GM19035 (cell line): Measurements from ENCODE around the gene MROH7.
"Not testable (repeated sequence)": the region's sequence is repeated elsewhere in the genome, so short reads cannot be mapped to it uniquely, and the experiment has no call there.

ENCODE experiments used
- ATAC-seq: cut with Tn5 transposase; IDR thresholded peaks from one replicate; pipeline ENCODE4 v1.9.1; 2021; ENCODE audit not compliant: unreplicated experiment

MROH7 gene

GRCh38 chr1:54609301-54609921 is 32.2 kb upstream of the MROH7 start:
- ATAC-seq: no peak

- no peak for ATAC-seq
Observed at GRCh38 chr1:54610048-54610447, 31.5 kb upstream of the MROH7 start.

GRCh38 chr1:54610601-54611580 is 30.7 kb upstream of the MROH7 start:
- ATAC-seq: no peak

DNA sequence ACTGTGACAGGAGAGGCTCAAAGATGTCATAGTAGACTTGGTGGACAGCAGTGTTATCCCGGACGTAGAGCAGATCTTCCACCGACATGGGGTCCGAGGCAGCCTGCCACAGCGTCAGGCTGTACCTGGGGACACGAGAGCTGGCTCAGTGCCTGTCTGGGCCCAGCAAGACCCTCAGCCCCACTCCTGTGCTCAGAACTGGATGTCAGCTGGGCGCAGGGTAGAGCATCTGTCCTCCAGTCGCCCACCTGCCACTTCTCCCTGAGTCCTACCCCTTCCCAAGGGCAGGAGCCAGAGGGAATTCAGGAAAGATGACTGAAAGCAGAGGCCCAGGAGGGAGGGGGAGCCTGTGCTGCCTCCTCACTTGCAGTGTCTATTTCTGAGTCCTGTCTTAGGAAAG is 30.0 kb upstream of the MROH7 start:
- no peak for ATAC-seq

DNA sequence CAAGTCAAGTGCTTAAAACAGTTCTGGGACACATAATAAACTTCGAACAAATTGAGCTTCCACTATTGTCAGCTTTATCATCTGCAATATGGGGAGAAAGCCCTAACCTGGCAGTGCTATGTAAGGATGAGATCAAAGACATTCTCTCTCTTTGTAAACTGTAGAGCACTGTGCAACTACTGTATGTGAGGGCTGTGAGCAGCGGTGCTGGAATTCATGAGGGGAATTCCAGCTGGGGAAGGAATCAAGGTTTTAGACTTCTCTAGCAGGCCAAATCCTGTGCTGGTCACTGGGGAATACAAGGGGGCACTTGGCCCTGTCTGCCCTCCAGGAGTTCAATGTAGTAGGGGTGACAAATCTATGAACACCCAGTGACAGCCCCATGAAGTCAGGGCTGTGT is 27.6 kb upstream of the MROH7 start:
- no peak for ATAC-seq

GRCh38 chr1:54614563-54614962 is 27.0 kb upstream of the MROH7 start:
- ATAC-seq: no peak

DNA sequence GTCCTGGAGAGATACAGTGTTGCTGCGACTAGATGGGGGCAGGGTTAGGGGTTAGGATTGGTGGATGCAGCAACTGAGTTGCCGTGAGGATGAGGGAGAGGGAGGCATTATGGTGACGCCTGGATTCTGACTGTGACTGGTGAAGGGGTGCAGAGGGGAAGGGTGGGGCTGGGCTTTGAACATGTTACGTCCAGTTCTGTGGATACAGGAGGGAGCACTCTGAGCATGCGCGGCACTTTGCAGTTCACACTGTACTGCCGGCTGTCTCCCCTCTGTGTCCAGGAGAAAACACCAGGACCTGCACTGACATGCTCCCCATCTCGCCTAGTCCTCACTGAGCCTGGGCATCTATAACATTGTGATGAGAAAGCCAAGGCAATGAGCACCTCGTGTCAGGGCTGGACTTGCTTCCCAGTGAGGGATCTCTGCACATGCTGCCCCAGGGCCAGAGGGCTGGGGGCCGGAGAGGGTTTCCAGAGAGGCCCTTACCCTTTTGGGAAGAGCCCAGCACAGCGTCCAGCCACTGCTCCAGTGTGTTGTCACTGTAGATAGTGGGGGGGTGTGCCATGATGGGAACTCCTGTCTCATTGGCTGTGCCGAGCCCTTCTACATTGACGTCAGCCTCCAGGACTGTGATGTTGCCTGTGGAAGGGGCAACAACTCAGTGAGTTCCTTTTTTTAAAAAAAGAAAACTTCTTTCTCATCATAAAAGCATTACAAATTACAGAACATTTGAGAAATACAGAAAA is 25.9 kb upstream of the MROH7 start:
- ATAC-seq: no peak

- no peak for ATAC-seq
Observed at GRCh38 chr1:54619749-54620148, 21.8 kb upstream of the MROH7 start.

DNA sequence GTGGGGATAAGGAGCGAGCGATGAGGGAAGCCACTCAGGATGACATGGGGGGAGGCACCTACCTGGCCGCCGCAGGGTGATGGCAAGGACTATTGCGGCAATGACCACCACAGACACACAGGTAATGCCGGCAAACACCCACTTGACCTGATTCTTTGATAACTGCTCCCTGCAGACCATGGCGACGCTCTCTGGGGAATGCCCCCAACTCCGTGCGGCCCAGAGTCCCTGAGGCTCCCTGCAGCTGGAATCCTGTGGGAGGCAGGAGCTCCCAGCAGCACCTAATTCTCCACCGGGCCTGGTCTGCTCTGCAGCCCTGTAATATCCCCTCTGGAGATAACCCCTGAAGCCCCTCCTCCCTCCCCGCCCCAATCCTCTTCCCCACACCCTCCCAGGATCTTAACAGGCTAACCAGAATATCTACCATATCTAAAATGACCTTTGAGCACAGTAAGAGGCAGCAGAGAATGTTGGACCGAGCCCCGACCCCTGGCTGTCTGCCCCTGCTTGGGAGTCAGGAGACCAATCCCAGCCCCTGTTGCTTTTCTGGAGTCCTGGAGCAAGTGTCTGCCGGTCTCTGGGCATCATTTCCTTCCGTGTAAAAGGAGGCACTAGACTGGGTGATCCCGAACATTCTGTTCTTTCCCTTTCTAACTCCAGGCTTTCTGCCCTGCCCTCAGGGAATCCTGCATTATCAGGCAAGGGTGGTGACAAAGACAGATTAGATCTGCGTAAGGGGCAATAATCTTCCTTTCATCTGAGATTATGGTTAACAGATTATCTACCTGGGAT is 18.2 kb upstream of the MROH7 start, which contains the start of gene FAM151A:
FAM151A (minus strand) TSS at position 310 of the 792 bp plus-strand sequence; CDS start at position 180, 130 bp downstream.
- ATAC-seq: no peak

GRCh38 chr1:54624466-54625464 is 16.8 kb upstream of the MROH7 start:
- no peak for ATAC-seq

GRCh38 chr1:54627196-54627595 is 14.4 kb upstream of the MROH7 start:
- ATAC-seq: no peak

- ATAC-seq: not testable (repeated sequence)
Observed at GRCh38 chr1:54635804-54636203, 5.8 kb upstream of the MROH7 start.

DNA sequence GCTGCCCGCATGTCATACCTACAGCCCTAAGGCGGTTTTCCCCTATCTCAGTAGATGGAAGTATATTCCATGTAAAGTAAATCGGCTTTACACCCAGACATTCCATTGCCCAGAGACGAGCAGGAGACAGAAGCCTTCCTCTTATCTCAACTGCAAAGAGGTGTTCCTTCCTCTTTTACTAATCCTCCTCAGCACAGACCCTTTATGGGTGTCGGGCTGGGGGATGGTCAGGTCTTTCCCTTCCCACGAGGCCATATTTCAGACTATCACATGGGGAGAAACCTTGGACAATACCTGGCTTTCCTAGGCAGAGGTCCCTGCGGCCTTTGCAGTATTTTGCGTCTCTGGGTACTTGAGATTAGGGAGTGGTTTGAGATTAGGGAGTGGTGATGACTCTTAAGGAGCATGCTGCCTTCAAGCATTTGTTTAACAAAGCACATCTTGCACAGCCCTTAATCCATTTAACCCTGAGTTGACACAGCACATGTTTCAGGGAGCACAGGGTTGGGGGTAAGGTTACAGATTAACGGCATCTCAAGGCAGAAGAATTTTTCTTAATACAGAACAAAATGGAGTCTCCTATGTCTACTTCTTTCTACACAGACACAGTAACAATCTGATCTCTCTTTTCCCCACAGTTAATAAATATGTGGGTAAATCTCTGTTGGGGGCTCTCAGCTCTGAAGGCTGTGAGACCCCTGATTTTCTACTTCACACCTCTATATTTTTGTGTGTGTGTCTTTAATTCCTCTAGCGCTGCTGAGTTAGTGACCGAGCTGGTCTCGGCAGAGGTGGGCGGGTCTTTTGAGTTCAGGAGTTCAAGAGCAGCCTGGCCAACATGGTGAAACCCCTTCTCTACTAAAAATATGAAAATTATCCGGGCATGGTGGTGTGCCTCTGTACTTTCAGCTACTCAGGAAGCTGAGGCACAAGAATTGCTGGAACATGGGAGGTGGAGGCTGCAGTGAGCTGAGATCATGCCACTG is 4.8 kb upstream of the MROH7 start:
- not testable (repeated sequence) for ATAC-seq

- ATAC-seq: no peak
Observed at GRCh38 chr1:54640361-54640760, 1.2 kb upstream of the MROH7 start.

- ATAC-seq: no peak
Observed at GRCh38 chr1:54643736-54644135, 2.1 kb downstream of the MROH7 start.

DNA sequence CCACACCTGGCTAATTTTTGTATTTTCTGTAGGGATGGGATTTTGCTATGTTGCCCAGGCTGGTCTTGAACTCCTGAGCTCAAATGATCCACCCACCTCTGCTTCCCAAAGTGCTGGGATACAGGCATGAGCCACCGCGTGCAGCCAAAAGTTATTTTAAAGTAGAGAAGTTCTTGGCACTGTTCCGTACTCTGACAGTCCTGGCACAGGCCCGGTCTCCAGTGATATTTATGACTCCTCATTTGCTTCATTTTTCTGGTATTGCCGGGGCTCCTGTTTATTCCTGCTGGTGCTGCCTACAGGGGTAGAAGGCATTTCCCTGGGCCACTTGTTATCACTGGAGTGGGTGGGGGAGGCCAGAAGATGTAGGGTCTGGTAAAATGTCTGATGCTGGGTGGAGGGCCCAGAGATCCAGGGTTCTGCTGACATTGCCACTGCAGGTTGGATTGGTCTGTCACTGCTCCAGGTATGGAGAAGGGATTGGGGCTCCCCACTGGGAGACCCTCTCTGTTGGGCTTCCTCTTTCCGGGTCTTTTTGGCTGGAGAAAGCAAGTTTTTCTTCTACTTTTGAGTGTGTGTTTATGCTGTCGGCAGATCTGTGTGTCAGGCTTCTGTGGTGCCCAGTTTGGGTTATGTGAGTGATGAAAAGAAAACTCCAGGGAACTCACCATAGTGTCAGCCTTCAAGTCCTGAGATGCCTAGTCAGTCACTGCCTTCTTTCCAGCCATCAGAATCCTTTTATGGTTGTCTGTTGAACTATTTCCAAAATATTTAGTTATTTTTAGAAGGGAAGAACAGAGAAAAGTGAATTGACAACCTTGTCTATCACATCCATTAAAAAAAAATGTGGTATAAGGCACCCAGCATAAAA is 4.5 kb downstream of the MROH7 start:
- no peak for ATAC-seq
